HepG2 (cell line): ENCODE results near the gene SENP5. TPM values are rescaled to one million over a fixed set of nuclear protein-coding genes. Genes with fewer than 3 reads are reported as not detected.
A peak's percentile ranks its signal among the peaks of the same experiment; 100 is the strongest.

Source experiments
- AKAP8 ChIP-seq: sonication (generic); formaldehyde crosslinking; IDR thresholded peaks from 2 replicates; pipeline ENCODE4 v1.5.1; 2020; ENCODE audit warnings: mild to moderate bottlenecking, missing genetic modification reagents
- FOXJ3 ChIP-seq: sonication (generic); formaldehyde crosslinking; IDR thresholded peaks from 2 replicates; pipeline ENCODE4 v1.4.0; 2020; ENCODE audit warnings: missing genetic modification reagents, mild to moderate bottlenecking, borderline replicate concordance
- KDM5A ChIP-seq: fragments of 200-600 bp; sonication (generic); IDR thresholded peaks from 2 replicates; pipeline ENCODE4 v1.7.0; 2018; ENCODE audit warnings: antibody characterized with exemption, mild to moderate bottlenecking, low read length, borderline replicate concordance
- PCBP1 ChIP-seq: fragments of 200-400 bp; formaldehyde crosslinking; IDR thresholded peaks from 2 replicates; pipeline ENCODE4 v1.6.1; 2017; ENCODE audit warnings: mild to moderate bottlenecking, low read depth, low read length, borderline replicate concordance
- SOX13 ChIP-seq, 3 experiments: fragments of 450-650 bp in 1 of 3; sonication (generic) in 1 of 3; formaldehyde crosslinking in 1 of 3; IDR thresholded peaks in 2 of 3; conservative IDR thresholded peaks in 1 of 3; 2 replicates each; pipeline versions ENCODE4 v1.5.0 to v1.6.1; 2016 to 2020; ENCODE audit warnings: antibody characterized with exemption in 1 of 3, mild to moderate bottlenecking in 1 of 3, missing compliant biosample characterization in 1 of 3, missing genetic modification reagents in 1 of 3, moderate library complexity in 1 of 3
- SRSF4 ChIP-seq: fragments of 200-400 bp; formaldehyde crosslinking; IDR thresholded peaks from one replicate; pipeline ENCODE4 v1.6.1; 2018; ENCODE audit warnings: mild to moderate bottlenecking, low read depth, low read length, moderate library complexity; ENCODE audit not compliant: poor library complexity, severe bottlenecking
- ZFY ChIP-seq: sonication (generic); formaldehyde crosslinking; IDR thresholded peaks from 2 replicates; pipeline ENCODE4 v1.4.0; 2020; ENCODE audit warnings: missing genetic modification reagents
- ZNF20 ChIP-seq: sonication (generic); formaldehyde crosslinking; IDR thresholded peaks from 2 replicates; pipeline ENCODE4 v1.4.0; 2020; ENCODE audit warnings: mild to moderate bottlenecking, moderate library complexity, missing genetic modification reagents
- ZNF318 ChIP-seq: sonication (generic); formaldehyde crosslinking; IDR thresholded peaks from 2 replicates; pipeline ENCODE4 v1.4.0; 2020; ENCODE audit warnings: mild to moderate bottlenecking, missing genetic modification reagents
- ZNF556 ChIP-seq: sonication (generic); formaldehyde crosslinking; IDR thresholded peaks from 2 replicates; pipeline ENCODE4 v1.4.0; 2020; ENCODE audit warnings: mild to moderate bottlenecking, missing genetic modification reagents, borderline replicate concordance
- ZSCAN21 ChIP-seq: sonication (generic); formaldehyde crosslinking; IDR thresholded peaks from 2 replicates; pipeline ENCODE4 v1.8.0; 2022; ENCODE audit warnings: mild to moderate bottlenecking, missing genetic modification reagents, moderate library complexity, borderline replicate concordance
- ZXDC ChIP-seq: sonication (generic); formaldehyde crosslinking; IDR thresholded peaks from 2 replicates; pipeline ENCODE4 v1.5.0; 2020; ENCODE audit warnings: mild to moderate bottlenecking, missing genetic modification reagents
- polyA plus RNA-seq, 8 experiments: library from polyadenylated mRNA; depleted of rRNA in 3 of 8; stranded (reverse) in 7 of 8; unstranded in 1 of 8; fragments of >200 nt; fragmentation: Illumina TruSeq in 4 of 8; extraction: Trizol in 4 of 8; gene quantifications; 2 replicates each; pipeline versions ENCODE4 v1.2.1 to v1.2.3, GENCODE V29; 2011 to 2016; ENCODE audit warnings: low read depth in 4 of 8, missing spikeins in 1 of 8, mixed read lengths in 1 of 8; ENCODE audit not compliant: insufficient read depth in 1 of 8
- total RNA-seq, 5 experiments: library from RNA; depleted of rRNA; stranded (reverse); fragments of >200 nt; fragmentation: Illumina TruSeq; extraction: Trizol; gene quantifications; 2 replicates each; pipeline ENCODE4 v1.2.3, GENCODE V29; 2016; ENCODE audit warnings: low read depth in 1 of 5
- TF ChIP-seq, protein P1 (sequence below): sonication (generic); formaldehyde crosslinking; IDR thresholded peaks from 2 replicates; pipeline ENCODE4 v1.9.0; 2021; ENCODE audit warnings: missing genetic modification reagents, borderline replicate concordance

The SENP5 gene
- total and polyA plus RNA-seq, 2 of the 13 experiments (the other 11 are each of a cell fraction or from before 2014, with no cell fraction given): 17.6 to 30.9 TPM

DNA sequence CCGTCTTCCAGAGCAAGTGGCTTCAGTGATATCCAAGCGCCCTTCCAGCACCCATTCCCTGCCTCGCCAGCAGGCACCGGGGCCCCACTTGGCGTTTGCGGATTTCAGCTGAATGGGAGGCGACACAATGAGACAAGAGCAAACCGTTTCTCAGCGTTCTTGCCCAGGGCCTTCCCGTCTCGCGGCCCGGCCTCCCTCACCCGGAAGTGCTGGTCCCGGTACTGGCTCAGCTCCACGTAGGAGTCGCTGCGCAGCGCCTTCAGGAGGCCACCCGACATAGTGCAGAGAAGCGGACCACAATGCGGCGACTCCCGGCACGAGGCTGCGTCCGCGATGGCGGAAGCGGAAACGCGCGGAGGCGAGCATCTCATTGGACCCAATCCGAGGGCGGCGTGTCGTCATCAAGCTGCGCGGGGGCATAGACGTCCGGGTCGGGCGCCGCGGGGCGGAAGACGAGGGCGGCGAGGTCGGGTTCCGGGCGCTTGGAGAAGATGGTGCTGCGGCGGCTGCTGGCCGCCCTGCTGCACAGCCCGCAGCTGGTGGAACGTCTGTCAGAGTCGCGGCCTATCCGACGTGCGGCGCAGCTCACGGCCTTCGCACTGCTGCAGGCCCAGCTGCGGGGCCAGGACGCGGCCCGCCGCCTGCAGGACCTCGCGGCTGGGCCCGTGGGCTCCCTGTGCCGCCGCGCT, 74.7 kb downstream of the SENP5 start, which contains the start of gene NCBP2 (continued):
- TF ChIP-seq ZNF318 (CRISPR knock-in tag) (no peak; the same call in 1 of the 2 replicates), ZXDC (CRISPR knock-in tag) (peak; percentile 87), SOX13 (IDR thresholded peaks at IDR 0.05) (no peak), SOX13 (CRISPR knock-in tag; conservative IDR thresholded peaks at IDR 0.05 in 1 of 2, IDR thresholded peaks at IDR 0.05 in 1 of 2) (peak in 1 of 2 experiments; percentile 65; a peak in 2 of 4 replicates), ZFY (CRISPR knock-in tag) (peak; percentile 93), FOXJ3 (CRISPR knock-in tag) (peak; percentile 45; the same call in 1 of the 2 replicates), PCBP1 (peak; percentile 86), ZSCAN21 (CRISPR knock-in tag) (peak; percentile 93; the same call in 1 of the 2 replicates), KDM5A (peak; percentile 96), SRSF4 (no peak), ZNF20 (CRISPR knock-in tag) (peak; percentile 86; the same call in 1 of the 2 replicates), ZNF556 (CRISPR knock-in tag) (peak; percentile 84; the same call in 1 of the 2 replicates), AKAP8 (CRISPR knock-in tag) (no peak; the same call in none of the 2 replicates)
- TF ChIP-seq, protein P1, sequence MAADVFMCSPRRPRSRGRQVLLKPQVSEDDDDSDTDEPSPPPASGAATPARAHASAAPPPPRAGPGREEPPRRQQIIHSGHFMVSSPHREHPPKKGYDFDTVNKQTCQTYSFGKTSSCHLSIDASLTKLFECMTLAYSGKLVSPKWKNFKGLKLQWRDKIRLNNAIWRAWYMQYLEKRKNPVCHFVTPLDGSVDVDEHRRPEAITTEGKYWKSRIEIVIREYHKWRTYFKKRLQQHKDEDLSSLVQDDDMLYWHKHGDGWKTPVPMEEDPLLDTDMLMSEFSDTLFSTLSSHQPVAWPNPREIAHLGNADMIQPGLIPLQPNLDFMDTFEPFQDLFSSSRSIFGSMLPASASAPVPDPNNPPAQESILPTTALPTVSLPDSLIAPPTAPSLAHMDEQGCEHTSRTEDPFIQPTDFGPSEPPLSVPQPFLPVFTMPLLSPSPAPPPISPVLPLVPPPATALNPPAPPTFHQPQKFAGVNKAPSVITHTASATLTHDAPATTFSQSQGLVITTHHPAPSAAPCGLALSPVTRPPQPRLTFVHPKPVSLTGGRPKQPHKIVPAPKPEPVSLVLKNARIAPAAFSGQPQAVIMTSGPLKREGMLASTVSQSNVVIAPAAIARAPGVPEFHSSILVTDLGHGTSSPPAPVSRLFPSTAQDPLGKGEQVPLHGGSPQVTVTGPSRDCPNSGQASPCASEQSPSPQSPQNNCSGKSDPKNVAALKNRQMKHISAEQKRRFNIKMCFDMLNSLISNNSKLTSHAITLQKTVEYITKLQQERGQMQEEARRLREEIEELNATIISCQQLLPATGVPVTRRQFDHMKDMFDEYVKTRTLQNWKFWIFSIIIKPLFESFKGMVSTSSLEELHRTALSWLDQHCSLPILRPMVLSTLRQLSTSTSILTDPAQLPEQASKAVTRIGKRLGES: no peak
